Fibroblast of pulmonary artery (primary cell): ENCODE measurements around the gene RGS2.

ENCODE experiments used
- DNase-seq: peaks from one replicate; pipeline ENCODE4 v3.0.0-alpha.2; 2010; ENCODE audit warnings: low read depth
- H3K4me3 ChIP-seq: replicated peaks from 2 replicates; pipeline ENCODE4 v1.5.1; 2011; ENCODE audit warnings: low read depth, mild to moderate bottlenecking, control low read depth, low read length, moderate library complexity
- TF ChIP-seq, protein P1 (sequence below): IDR thresholded peaks from 2 replicates; pipeline ENCODE4 v1.5.1; 2011; ENCODE audit warnings: mild to moderate bottlenecking, control low read depth, low read length, inconsistent platforms; ENCODE audit errors: missing control alignments

Gene RGS2

DNA sequence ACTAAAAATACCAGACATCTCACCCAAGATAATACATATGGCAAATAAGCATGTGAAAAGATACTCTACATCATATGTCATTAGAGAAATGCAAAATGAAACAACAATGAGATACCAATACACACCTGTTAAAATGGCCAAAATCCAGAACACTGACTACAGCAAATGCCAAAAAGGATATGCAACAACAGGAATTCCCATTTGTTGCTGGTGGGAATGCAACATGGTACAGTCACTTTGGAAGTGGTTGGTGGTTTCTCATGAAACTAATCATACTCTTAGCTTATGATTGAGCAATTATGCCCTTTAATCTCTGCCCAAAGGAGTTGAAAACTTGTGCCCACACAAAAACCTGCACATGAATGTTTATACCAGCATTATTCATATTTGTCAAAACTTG lies 6.4 kb upstream of the RGS2 start:
- no peak for DNase-seq
- TF ChIP-seq, protein P1, sequence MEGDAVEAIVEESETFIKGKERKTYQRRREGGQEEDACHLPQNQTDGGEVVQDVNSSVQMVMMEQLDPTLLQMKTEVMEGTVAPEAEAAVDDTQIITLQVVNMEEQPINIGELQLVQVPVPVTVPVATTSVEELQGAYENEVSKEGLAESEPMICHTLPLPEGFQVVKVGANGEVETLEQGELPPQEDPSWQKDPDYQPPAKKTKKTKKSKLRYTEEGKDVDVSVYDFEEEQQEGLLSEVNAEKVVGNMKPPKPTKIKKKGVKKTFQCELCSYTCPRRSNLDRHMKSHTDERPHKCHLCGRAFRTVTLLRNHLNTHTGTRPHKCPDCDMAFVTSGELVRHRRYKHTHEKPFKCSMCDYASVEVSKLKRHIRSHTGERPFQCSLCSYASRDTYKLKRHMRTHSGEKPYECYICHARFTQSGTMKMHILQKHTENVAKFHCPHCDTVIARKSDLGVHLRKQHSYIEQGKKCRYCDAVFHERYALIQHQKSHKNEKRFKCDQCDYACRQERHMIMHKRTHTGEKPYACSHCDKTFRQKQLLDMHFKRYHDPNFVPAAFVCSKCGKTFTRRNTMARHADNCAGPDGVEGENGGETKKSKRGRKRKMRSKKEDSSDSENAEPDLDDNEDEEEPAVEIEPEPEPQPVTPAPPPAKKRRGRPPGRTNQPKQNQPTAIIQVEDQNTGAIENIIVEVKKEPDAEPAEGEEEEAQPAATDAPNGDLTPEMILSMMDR, result no peak
- no peak overlapping the region for H3K4me3 ChIP-seq

DNA sequence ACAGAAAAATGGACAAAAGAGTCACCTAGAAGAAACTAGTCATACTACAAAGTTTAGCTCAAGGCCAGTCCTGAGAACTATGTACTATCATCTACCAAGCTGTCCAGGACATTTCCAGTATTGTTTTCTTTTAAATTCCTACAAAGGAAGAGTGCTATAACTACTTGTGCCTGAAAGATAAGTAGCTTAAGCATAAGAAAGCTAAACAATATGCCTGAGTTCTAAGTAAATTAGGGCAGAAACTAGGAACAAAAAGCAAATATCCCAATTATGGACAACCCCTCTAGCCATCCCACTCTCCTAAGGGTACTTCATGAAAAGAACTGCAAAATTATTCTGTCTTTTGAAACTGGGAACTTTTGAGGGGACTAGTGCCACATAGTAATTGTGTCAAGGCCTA lies 5.3 kb upstream of the RGS2 start:
- peak; percentile 11 for DNase-seq
- H3K4me3 ChIP-seq, result no peak overlapping the region
- TF ChIP-seq, protein P1, result no peak

DNA sequence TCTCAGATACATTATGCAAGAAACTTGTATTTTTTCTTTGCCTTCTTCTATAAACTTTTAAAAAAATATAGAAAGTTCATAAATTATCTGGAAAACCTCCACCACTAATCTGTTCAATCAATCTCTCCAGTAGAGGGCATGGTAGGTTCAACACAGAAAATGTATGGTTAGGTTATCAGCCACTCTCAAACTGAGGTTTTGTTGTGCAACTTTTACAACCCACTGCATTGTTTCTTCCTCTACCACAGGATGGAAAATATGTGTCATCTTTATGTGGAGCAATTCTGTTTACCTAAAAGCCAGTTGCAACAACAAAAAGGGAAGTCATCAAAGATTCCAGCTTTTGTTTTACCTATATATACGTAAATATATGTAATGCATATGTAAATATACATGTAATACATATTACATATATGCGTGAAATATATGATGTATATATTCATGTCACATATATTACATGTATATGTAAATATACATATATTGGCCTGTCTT lies 3.0 kb upstream of the RGS2 start:
- TF ChIP-seq, protein P1, result peak; percentile 68
- peak; percentile 98 for DNase-seq
- no peak overlapping the region for H3K4me3 ChIP-seq

DNA sequence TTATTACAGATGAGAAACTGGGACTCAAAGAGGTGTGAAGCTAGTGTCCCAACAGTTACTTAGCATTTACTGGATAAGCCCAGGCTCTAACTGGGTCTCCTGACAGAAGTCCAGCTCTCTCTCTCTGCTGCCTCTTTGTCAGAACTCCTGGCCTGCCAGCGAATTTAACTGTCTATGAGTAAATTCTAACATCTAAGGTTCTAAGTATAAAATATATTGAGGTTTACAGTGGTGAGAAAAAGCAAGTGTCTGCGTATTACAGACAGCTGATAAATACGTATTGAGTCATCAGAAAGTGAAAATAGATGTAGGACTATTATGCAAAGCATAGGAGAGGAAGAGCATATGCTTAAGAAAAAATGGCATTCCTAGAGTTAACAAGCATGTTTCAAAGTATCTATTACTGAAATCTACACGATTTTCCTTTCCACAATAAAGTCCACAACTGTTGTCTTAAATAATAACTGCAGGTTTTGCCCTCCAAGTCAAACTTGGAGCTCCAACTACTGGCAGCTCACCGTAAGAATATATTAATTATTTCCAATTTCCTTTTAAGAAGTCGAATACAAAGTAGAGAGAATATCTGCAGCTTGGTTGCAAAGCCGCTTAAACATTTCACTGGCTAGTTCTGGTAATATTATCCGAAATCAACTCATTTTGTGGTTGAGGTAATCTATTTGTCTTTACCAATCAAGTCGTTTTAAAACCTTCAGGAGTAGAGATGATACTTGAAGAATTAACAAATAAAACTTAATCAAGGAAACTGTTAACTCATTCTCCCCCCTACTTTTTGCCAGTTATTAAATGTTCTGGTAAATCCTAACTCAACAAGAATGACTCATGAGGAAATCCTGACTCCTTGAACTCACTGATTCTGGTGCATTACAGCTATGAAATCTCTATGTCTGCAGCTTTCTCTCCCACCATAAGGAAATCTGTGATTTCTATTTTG lies 1.4 kb upstream of the RGS2 start:
- TF ChIP-seq, protein P1, result peak; percentile 20
- DNase-seq, result peak; percentile 77
- peak overlapping the region; percentile 93 for H3K4me3 ChIP-seq

DNA sequence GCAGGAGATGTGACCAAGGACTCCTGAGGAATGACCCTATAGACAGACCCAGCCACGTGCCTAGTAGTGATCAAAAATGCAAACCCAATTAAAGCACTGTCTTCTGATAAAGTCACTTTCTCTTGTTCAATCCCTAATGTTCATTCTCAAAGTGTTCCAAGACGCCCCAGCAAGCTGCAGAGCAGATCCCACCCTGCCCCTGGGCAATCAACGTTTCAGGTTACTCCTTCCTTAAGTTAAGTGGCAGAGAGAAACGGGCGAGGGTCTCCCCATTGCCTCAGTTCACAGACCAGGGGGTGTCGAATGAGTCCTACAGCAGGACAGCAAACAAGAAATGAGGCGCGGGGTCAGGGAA lies 699 bp upstream of the RGS2 start:
- H3K4me3 ChIP-seq, result peak overlapping the region; percentile 93
- TF ChIP-seq, protein P1, result no peak
- DNase-seq, result no peak

DNA sequence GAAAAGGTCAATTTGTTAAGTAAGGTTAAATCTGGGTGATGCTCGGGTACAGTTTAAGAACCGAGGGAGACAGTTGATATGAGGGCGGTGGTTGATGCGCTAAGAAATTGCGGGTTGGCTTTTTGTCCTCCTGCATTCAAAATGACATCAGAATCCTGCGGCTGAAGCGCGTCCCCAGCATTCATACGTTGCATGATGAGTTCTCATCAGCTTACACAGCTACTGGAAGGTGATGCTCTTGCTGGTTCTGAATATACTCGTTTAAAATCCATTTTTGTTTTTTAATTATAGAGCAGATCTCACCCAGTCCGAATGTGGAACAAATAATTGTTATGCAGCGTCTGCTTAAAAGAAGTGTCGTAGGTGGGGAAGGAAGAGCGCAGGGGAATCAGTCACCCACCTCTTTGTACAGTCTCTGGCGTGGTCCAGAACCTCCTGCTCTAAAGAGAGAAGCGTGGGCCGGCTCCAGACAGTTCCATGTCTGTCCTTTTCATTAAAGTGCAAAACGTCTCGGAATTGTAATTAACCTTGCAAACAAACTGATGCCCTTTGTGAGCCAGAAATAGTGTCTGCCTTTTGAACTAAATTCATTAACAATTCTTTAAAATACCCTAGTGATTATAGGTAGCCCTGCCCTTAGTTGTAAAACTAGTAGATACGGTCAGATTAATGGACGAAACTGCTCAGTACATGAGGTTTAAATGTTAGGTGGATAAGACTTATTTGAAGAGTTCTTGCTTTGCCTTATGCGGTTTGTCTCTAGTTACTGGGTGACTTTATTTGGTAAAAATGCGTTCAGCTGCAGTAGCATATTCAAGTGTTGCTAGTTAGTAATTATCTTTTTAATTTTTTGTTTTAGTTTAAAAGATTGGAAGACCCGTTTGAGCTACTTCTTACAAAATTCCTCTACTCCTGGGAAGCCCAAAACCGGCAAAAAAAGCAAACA lies 741 bp downstream of the RGS2 start:
- TF ChIP-seq, protein P1, result no peak
- peak overlapping the region; percentile 93 for H3K4me3 ChIP-seq
- peak; percentile 66 for DNase-seq
